C4-2B (cell line): ENCODE results near the gene ARPC1B.

ENCODE experiments used
- H3K27ac ChIP-seq: fragments of 450-650 bp; 2 replicates; pipeline ENCODE4 v1.5.1; 2017
- ZFX ChIP-seq: fragments of 450-650 bp; IDR thresholded peaks from 2 replicates; pipeline ENCODE4 v1.6.1; 2017
- TF ChIP-seq, protein P1 (sequence below): fragments of 450-650 bp; conservative IDR thresholded peaks from 2 replicates; pipeline ENCODE4 v1.5.1; 2017; ENCODE audit warnings: mild to moderate bottlenecking

The ARPC1B gene

DNA sequence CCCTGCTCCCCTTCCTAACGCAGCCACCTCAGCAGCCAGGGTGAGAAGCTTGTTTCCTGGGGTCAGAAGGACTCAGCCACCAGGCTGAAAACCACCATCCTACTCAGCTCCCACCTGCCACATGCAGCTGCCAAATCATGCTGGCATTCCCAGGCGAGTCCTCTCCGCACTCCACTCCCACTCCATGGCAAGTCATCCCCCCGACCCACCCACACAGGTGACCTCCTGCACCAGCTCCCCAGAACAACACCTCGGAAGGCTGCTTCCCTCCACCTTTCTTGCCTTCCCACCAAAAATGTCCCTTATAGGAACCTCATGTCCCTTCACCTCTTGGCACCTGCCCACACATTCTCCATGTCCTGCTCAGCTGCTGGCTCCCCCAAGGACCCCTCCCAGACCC, 29.2 kb downstream of the ARPC1B start:
- TF ChIP-seq ZFX: no peak
- TF ChIP-seq, protein P1, sequence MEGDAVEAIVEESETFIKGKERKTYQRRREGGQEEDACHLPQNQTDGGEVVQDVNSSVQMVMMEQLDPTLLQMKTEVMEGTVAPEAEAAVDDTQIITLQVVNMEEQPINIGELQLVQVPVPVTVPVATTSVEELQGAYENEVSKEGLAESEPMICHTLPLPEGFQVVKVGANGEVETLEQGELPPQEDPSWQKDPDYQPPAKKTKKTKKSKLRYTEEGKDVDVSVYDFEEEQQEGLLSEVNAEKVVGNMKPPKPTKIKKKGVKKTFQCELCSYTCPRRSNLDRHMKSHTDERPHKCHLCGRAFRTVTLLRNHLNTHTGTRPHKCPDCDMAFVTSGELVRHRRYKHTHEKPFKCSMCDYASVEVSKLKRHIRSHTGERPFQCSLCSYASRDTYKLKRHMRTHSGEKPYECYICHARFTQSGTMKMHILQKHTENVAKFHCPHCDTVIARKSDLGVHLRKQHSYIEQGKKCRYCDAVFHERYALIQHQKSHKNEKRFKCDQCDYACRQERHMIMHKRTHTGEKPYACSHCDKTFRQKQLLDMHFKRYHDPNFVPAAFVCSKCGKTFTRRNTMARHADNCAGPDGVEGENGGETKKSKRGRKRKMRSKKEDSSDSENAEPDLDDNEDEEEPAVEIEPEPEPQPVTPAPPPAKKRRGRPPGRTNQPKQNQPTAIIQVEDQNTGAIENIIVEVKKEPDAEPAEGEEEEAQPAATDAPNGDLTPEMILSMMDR: no peak
- H3K27ac ChIP-seq: no peak overlapping the region

DNA sequence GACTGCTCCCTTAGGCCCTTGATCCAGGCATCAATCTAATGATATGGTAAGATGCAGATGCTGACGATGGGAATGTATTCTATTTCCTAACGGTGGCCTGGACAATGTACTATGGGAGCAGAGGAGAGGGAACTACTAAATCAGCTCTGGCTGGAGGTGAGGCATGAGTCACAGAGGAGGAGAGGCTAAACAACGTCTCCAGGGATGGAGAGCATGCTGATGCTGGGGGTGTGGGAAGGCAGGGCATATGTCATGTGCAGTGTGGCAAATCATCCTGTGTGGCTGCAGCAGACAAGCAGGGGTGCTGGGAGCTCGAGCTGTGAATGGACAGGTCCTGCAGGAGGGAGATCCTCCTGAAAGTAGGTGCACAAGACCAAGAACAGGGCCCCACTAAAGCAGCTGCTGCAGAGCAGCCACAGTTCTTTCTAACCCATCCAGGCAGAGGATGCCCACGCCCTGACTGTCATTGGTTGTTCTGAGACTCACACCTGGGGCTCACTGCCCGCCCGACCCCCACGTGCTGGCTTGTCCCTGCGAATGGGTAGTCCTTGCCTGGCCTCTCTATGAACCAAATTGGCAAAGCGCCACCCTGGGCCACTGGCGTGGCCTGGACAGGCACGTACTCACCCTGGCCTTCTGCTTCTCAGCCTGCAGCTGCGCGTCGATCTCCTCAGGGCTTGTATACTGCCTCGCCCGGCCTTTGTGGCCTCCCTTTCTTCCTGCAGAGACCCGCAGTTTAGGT, 29.9 kb downstream of the ARPC1B start:
- H3K27ac ChIP-seq: no peak overlapping the region
- TF ChIP-seq ZFX: no peak
- TF ChIP-seq, protein P1: no peak

DNA sequence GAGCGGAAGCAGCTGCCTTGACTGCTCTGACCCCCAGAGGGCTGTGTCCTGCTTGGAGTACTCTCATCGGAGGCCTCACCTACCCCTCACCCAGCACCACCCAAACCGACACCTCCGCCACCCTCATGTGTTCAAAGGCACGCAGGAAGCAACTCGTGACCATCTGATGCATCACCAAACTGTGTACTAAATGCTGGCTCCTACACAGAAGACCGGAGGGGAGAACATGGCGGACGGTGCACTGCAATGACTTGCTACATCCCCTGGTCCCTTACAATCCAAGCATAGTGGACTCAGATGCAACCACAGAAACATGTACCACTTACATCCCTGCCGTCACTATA, 30.4 kb downstream of the ARPC1B start:
- TF ChIP-seq, protein P1: no peak
- TF ChIP-seq ZFX: no peak
- no peak overlapping the region for H3K27ac ChIP-seq

DNA sequence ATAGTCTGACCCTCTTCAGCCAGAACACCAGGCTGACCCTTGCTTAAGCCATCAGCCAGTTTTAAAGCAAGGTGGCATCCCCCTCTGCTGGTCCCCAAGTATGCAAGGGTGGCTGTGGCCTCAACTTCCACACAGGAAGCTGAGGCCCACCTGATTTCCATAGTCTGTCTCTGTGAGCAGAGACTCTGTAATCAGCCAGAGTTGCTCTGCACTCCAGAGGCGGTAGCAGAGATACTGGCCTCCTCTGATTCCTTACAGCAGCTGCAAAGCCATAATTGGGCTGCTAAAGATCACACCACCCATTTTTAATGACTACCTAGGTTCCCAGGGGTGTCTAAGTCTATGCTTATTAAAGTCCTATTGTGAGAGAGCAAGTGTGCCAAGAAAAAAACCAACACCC, 32.0 kb downstream of the ARPC1B start:
- TF ChIP-seq ZFX: no peak
- no peak overlapping the region for H3K27ac ChIP-seq

DNA sequence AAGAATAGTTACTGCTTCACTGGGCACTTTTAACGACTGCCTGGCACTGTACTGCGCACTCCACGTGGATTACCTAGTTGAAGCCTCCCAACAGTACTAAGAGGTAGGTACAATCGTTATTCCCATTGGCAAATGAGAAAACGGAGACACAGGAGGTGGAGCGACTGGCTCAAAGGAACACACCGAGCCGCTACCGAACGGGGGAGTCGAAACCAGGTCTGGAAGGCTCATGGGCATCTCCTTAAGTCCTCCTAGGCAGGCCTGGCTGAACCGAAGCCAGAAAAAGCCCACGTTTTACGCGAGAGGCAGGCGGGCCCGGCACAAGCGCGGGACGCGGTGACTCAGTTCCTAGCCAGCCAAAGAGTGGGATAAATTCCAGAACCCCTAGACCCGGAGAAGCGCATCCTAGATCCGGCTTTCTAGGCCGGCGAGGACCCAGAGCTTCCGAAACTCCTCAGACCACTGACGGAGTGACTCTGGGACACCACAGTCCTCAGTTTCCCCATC, 33.4 kb downstream of the ARPC1B start:
- peak overlapping the region; percentile 98 for H3K27ac ChIP-seq
- no peak for TF ChIP-seq ZFX
- TF ChIP-seq, protein P1: no peak

DNA sequence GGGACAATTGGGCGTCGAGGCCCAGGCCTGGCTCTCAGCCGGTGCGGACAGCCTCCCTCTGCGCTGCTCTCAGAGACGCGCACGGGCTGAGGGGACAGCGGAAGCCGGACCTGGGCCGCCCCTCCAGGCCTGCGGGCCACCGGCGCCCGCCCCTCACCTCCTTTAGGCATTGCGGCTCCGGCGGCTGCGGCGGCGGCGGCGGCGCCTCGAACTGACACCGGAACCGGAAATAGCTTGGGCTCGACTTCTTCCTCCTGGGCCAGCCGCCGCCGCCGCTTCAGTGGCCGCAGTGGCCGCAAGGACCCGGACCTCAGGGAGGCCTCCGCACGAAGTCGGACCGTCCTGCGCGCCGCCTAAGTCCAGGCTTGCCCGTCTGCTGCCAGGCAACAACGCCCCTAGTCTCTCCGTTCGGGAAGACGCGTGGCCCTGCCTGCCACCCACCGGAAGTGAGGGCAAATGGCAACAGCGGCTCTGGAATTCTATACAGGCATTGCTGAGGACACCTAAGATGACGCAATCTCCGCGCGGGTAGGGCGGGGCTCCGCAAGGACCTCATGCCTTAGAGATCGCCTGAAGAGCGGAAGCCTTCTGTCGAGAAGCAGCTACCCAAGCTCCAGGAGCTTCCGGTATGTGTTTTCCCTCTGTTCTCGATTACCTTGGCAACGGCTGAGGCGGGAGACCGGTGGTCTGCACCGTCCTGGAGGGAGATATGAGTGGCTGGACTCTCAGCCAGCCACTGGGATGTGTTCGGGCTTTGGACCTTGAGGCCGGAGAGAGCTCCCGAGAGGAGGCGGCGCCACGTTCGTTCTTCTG, 34.1 kb downstream of the ARPC1B start, which contains the start of the genes BUD31 and PDAP1:
Gene BUD31 (plus strand): TSS at position 591 of the 813 bp plus-strand sequence. CDS start 2,124 bp downstream, outside the sequence.
Gene PDAP1 (minus strand): TSS at position 219 of the 813 bp plus-strand sequence. CDS start 49 bp downstream, at position 170.
- H3K27ac ChIP-seq: peak within 1 kb of the TSS; percentile 98
- TF ChIP-seq ZFX: peak; percentile 90; the same call in 1 of the 2 replicates
- TF ChIP-seq, protein P1: no peak

DNA sequence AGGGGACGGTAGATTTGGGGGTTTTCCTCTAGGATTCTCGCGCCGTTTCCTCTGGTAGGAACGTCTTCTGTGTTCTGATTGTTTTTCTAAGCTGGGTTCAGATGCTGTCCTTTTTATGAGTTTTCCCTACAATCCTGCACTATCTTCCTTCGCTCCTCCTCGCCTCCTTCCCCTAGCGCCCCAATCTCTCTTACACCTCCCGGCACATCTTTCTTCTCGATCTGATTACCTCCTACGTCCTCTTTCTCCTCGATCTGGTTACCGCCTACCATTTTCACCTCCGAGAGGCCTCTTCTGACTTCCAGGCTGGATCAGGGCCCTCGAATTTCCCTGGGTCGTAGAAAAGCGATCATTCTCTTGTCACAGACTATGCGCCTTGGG, 34.7 kb downstream of the ARPC1B start:
- TF ChIP-seq ZFX: no peak
- TF ChIP-seq, protein P1: no peak
- peak overlapping the region; percentile 98 for H3K27ac ChIP-seq
